Mammary epithelial cell (primary cell): ENCODE results near the gene VEZF1.

ENCODE experiments used
- EZH2 ChIP-seq: IDR thresholded peaks from 2 replicates; pipeline ENCODE4 v1.6.1; 2012; ENCODE audit warnings: low read length, inconsistent platforms, borderline replicate concordance
- TF ChIP-seq, protein P1 (sequence below), 2 donors: IDR thresholded peaks in 1 of 2; conservative IDR thresholded peaks in 1 of 2; 2 replicates each; pipeline ENCODE4 v1.5.1; 2011 to 2012; ENCODE audit warnings: inconsistent platforms in 2 of 2, low read length in 2 of 2, mild to moderate bottlenecking in 2 of 2, control low read depth in 1 of 2, low read depth in 1 of 2; ENCODE audit not compliant: insufficient read depth in 1 of 2; ENCODE audit errors: extremely low read depth in 1 of 2

DNA sequence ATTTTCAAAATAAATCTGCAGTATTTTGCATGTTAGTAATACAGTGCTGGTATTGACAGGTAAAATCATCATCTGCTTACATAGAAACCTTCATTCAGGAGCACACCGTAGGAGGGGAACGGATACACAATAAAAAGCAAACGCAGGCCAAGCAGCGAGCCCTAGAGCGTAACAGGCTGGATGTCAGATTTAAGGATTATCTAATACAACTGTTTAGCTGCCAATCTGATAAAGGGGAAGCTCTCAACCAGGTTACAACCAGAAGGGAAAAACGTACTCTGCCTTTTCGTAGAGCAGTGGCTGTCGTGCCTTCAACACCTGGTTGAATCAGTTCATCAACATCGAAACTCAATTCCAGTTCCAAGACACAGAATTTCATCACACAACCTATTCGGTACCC is 16.5 kb downstream of the VEZF1 start:
- TF ChIP-seq, protein P1, sequence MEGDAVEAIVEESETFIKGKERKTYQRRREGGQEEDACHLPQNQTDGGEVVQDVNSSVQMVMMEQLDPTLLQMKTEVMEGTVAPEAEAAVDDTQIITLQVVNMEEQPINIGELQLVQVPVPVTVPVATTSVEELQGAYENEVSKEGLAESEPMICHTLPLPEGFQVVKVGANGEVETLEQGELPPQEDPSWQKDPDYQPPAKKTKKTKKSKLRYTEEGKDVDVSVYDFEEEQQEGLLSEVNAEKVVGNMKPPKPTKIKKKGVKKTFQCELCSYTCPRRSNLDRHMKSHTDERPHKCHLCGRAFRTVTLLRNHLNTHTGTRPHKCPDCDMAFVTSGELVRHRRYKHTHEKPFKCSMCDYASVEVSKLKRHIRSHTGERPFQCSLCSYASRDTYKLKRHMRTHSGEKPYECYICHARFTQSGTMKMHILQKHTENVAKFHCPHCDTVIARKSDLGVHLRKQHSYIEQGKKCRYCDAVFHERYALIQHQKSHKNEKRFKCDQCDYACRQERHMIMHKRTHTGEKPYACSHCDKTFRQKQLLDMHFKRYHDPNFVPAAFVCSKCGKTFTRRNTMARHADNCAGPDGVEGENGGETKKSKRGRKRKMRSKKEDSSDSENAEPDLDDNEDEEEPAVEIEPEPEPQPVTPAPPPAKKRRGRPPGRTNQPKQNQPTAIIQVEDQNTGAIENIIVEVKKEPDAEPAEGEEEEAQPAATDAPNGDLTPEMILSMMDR (conservative IDR thresholded peaks at IDR 0.05 in 1 of 2, IDR thresholded peaks at IDR 0.05 in 1 of 2; ENCODE audit: extremely low read depth in 1 of 2, insufficient read depth in 1 of 2, low read depth in 1 of 2, low read length in 2 of 2): no peak
- no peak for TF ChIP-seq EZH2
